HCT116 (cell line): ENCODE results near the gene PDE7B. TPM values are rescaled to one million over a fixed set of nuclear protein-coding genes. Genes with fewer than 3 reads are reported as not detected.

Source experiments
- ATAC-seq: fragments of 200-7000 bp; cut with Tn5 transposase; 2 replicates; pipeline ENCODE4 v1.9.1; 2020; ENCODE audit warnings: mild to moderate bottlenecking, moderate library complexity
- BruUV-seq: library from RNA; stranded (reverse); fragments of 400-500 nt; replicated peaks from 2 replicates; lab custom pipeline; 2021; lab: Mats Ljungman, UMichigan
- CTCF ChIA-PET: fragments of 300-600 bp; sonication (Branson Sonifier 250); formaldehyde crosslinking; loops from one replicate; lab custom pipeline; 2021; ENCODE audit warnings: antibody characterized with exemption; lab: Charles Lee
- POLR2A ChIA-PET: fragments of 300-600, 350-600 bp; sonication (Branson Sonifier 250); formaldehyde crosslinking; loops from one replicate; lab custom pipeline; 2021; ENCODE audit warnings: antibody characterized with exemption; lab: Charles Lee
- RAD21 ChIA-PET, 2 experiments: fragments of 300-600 bp; sonication (Branson Sonifier 250); formaldehyde crosslinking; loops; one replicate each; lab custom pipeline; 2023; ENCODE audit warnings: low total read pairs in 2 of 2; ENCODE audit not compliant: uncharacterized antibody in 2 of 2, unreplicated experiment in 2 of 2, low non-redundant PET in 1 of 2; lab: Charles Lee
- DNase-seq: peaks from one replicate; pipeline ENCODE4 v3.0.0-alpha.2; 2010; ENCODE audit warnings: low read depth, low spot score
- H2AFZ ChIP-seq: fragments of 200-600 bp; shearing (Covaris generic), sonication (generic); 2 replicates; pipeline ENCODE4 v1.6.1; 2017; ENCODE audit warnings: low read depth, mixed run types, mixed read lengths, antibody characterized with exemption, low read length; ENCODE audit not compliant: poor library complexity, severe bottlenecking
- H3K27ac ChIP-seq: 2 replicates; pipeline ENCODE4 v1.5.1; 2012; ENCODE audit warnings: low read depth, low read length
- H3K27me3 ChIP-seq: fragments of 200-600 bp; sonication (generic); 2 replicates; pipeline ENCODE4 v1.6.1; 2016; ENCODE audit warnings: mixed run types, low read length, mixed read lengths; ENCODE audit not compliant: insufficient read depth
- H3K36me3 ChIP-seq, 2 experiments: fragments of 200-500 bp in 1 of 2; fragments of 200-600 bp in 1 of 2; sonication (Bioruptor generic) in 1 of 2; sonication (generic) in 1 of 2; 2 replicates each; pipeline versions ENCODE4 v1.5.1 to v1.6.1; 2014 to 2016; ENCODE audit warnings: low read length in 2 of 2, inconsistent platforms in 1 of 2, mixed read lengths in 1 of 2, mixed run types in 1 of 2; ENCODE audit not compliant: insufficient read depth in 2 of 2, control insufficient read depth in 1 of 2
- H3K4me1 ChIP-seq, 2 experiments: fragments of 200-600 bp in 1 of 2; sonication (generic) in 1 of 2; 2 replicates each; pipeline versions ENCODE4 v1.5.1 to v1.6.1; 2012 to 2017; ENCODE audit warnings: low read length in 2 of 2, inconsistent platforms in 1 of 2, mild to moderate bottlenecking in 1 of 2, mixed read lengths in 1 of 2, mixed run types in 1 of 2, moderate library complexity in 1 of 2; ENCODE audit not compliant: insufficient read depth in 2 of 2, control insufficient read depth in 1 of 2
- H3K4me2 ChIP-seq: fragments of 200-600 bp; sonication (generic); 2 replicates; pipeline ENCODE4 v1.6.1; 2017; ENCODE audit warnings: mixed run types, low read length, mixed read lengths
- H3K4me3 ChIP-seq, 2 experiments: fragments of 200-600 bp in 1 of 2; sonication (generic) in 1 of 2; replicated peaks in 1 of 2; 2 replicates each; pipeline ENCODE4 v1.5.1; 2011 to 2016; ENCODE audit warnings: low read length in 2 of 2, control low read depth in 1 of 2, low read depth in 1 of 2, mild to moderate bottlenecking in 1 of 2, mixed read lengths in 1 of 2, mixed run types in 1 of 2
- H3K79me2 ChIP-seq: fragments of 200-600 bp; sonication (generic); 2 replicates; pipeline ENCODE4 v1.6.1; 2017; ENCODE audit warnings: mild to moderate bottlenecking, mixed run types, low read length, moderate library complexity, mixed read lengths; ENCODE audit not compliant: insufficient read depth
- H3K9ac ChIP-seq: fragments of 200-600 bp; sonication (generic); 2 replicates; pipeline ENCODE4 v1.6.1; 2016; ENCODE audit warnings: low read length, mixed read lengths
- H3K9me2 ChIP-seq: fragments of 200-600 bp; sonication (generic), shearing (Covaris generic); 2 replicates; pipeline ENCODE4 v1.6.1; 2017; ENCODE audit warnings: mixed run types, mild to moderate bottlenecking, moderate library complexity; ENCODE audit not compliant: insufficient read depth
- H3K9me3 ChIP-seq, 2 experiments: fragments of 200-500 bp in 1 of 2; fragments of 200-600 bp in 1 of 2; sonication (Bioruptor generic) in 1 of 2; sonication (generic) in 1 of 2; 2 replicates each; pipeline ENCODE4 v1.6.1; 2014 to 2017; ENCODE audit warnings: low read length in 2 of 2, mixed read lengths in 2 of 2, inconsistent platforms in 1 of 2, low read depth in 1 of 2, mild to moderate bottlenecking in 1 of 2, mixed run types in 1 of 2, moderate library complexity in 1 of 2; ENCODE audit not compliant: control insufficient read depth in 1 of 2, insufficient read depth in 1 of 2
- H4K20me1 ChIP-seq: fragments of 200-600 bp; sonication (generic), shearing (Covaris generic); 2 replicates; pipeline ENCODE4 v1.6.1; 2017; ENCODE audit warnings: mixed run types, mild to moderate bottlenecking, moderate library complexity; ENCODE audit not compliant: insufficient read depth
- ATF3 ChIP-seq: IDR thresholded peaks from 2 replicates; pipeline ENCODE4 v1.6.1; 2012
- CBX3 ChIP-seq: IDR thresholded peaks from 2 replicates; pipeline ENCODE4 v1.6.1; 2012; ENCODE audit warnings: low read depth
- EGR1 ChIP-seq: IDR thresholded peaks from 2 replicates; pipeline ENCODE4 v1.6.1; 2012; ENCODE audit warnings: low read depth
- EZH2phosphoT487 ChIP-seq: fragments of 200-600 bp; IDR thresholded peaks from 2 replicates; pipeline ENCODE4 v1.6.1; 2018; ENCODE audit warnings: antibody characterized with exemption, borderline replicate concordance
- MAX ChIP-seq: IDR thresholded peaks from 2 replicates; pipeline ENCODE4 v1.6.1; 2012
- POLR2A ChIP-seq: IDR thresholded peaks from 2 replicates; pipeline ENCODE4 v1.7.0; 2011; ENCODE audit warnings: borderline replicate concordance; ENCODE audit not compliant: insufficient read depth, insufficient read length; ENCODE audit errors: extremely low read depth
- POLR2AphosphoS5 ChIP-seq: IDR thresholded peaks from 2 replicates; pipeline ENCODE4 v1.6.1; 2011; ENCODE audit warnings: mild to moderate bottlenecking, low read depth, low read length, moderate library complexity
- SIN3A ChIP-seq: IDR thresholded peaks from 2 replicates; pipeline ENCODE4 v1.6.1; 2012; ENCODE audit warnings: low read depth
- ZBTB33 ChIP-seq: IDR thresholded peaks from 2 replicates; pipeline ENCODE4 v1.6.1; 2011; ENCODE audit warnings: mild to moderate bottlenecking, low read length, moderate library complexity; ENCODE audit not compliant: insufficient replicate concordance; ENCODE audit errors: extremely low read depth
- ZNF274 ChIP-seq: fragments of 200-500 bp; sonication (Bioruptor generic); IDR thresholded peaks from 2 replicates; pipeline ENCODE4 v1.6.1; 2014; ENCODE audit warnings: mild to moderate bottlenecking, low read depth, low read length, inconsistent platforms
- intact Hi-C: fragments of 100-400 bp; cut with micrococcal nuclease; formaldehyde crosslinking; loops from 2 replicates; pipeline ENCODE4 v1.10.0; 2022
- total RNA-seq: library from RNA; stranded (reverse); gene quantifications from one replicate; pipeline ENCODE4 v1.2.1, GENCODE V29; 2021; ENCODE audit not compliant: unreplicated experiment

Gene PDE7B
- total RNA-seq, 1 experiment from 2014 or later: 0.61 TPM

GRCh38 chr6:135880066-135880972, 28.8 kb downstream of the PDE7B start:
- Histone ChIP-seq H3K27me3 (no peaks in the 10 kb centered on the region), H3K9me3 (no peaks in the 10 kb centered on the region), H3K36me3 (no peaks in the 10 kb centered on the region), H3K9me2 (no peaks in the 10 kb centered on the region), H3K79me2 (no peaks in the 10 kb centered on the region), H2AFZ (no peak overlapping the region), H3K9ac (no peak overlapping the region), H3K4me1 (no peaks in the 10 kb centered on the region), H3K4me3 (no peak overlapping the region), H4K20me1 (no peaks in the 10 kb centered on the region), H3K27ac (no peak overlapping the region), H3K4me2 (no peak overlapping the region)
- ATAC-seq (no peak), DNase-seq (no peak)
- TF ChIP-seq POLR2A: no peak
- no peak for TF ChIP-seq POLR2AphosphoS5
- TF ChIP-seq EZH2phosphoT487: no peak
- TF ChIP-seq ZBTB33: no peak
- no peak for TF ChIP-seq SIN3A
- TF ChIP-seq CBX3: no peak
- TF ChIP-seq ATF3: no peak
- no peak for TF ChIP-seq ZNF274
- no peak for TF ChIP-seq MAX
- no peak for TF ChIP-seq EGR1
- ChIA-PET POLR2A (no interaction called here), RAD21 (no interaction called here), CTCF (no interaction called here)
- intact Hi-C loops: no loop called here
- BruUV-seq: no TSS peak
